ENCODE measurements around the gene RRP15. TPM values are rescaled to one million over a fixed set of nuclear protein-coding genes. Genes with fewer than 3 reads are reported as not detected.

The RRP15 gene, protein sequence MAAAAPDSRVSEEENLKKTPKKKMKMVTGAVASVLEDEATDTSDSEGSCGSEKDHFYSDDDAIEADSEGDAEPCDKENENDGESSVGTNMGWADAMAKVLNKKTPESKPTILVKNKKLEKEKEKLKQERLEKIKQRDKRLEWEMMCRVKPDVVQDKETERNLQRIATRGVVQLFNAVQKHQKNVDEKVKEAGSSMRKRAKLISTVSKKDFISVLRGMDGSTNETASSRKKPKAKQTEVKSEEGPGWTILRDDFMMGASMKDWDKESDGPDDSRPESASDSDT
- total RNA-seq: 10 to 100 TPM; 10.5 to 15.2 TPM
- polyA plus RNA-seq (2013, experiment 1 of 2): 7.0 TPM
- polyA plus RNA-seq (2013, experiment 2 of 2): 12.4 TPM
- total RNA-seq: 20.1 to 203 (median 39.7) reads per million in 172 experiments

DNA sequence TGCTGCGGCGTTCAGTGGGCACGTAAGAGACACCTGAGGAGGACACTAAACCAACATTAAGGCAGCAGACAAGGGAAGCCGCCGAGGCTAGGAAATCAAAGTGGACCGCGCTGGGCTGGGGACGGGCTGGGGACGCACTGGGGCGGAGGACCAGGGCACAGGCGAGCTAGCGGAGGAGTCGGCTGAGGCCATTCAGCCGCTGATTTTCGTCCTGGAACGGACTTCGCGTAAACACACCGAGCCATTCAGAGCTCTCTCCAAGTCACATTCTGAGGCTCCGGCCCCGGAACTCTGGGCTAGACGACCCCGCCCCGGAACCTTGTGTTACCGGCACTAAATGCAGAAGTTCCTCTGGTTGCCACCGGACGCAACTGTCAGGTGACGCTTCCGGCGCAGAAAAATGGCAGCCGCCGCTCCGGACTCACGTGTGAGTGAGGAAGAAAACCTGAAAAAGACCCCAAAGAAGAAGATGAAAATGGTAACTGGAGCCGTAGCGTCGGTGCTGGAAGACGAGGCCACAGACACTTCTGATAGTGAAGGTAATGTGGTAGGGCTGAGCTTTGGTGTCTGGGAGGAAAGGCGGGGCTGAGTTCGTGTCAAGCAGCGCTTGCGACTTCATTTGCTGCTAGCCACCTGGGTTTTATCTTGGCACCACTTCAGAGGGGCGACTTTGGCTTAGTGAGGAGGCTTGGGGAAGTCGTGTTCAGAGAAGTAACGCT, at the start of gene RRP15:
Gene RRP15, plus strand, starts transcription at position 377 of the 719 bp plus-strand sequence. Its CDS starts 24 bp downstream, at position 401.
- POLR2A ChIA-PET: interaction anchor here (0.7 to 1.8 kb wide), 7 partner anchors 9 to 1805 kb away, joined by 3 to 9 read pairs (median 4); partner anchors contain the start of genes BPNT1, GPATCH2, LYPLAL1 and SPATA17
- H3K9me3 Mint-ChIP-seq: no peaks in the 10 kb centered on the region
- Histone ChIP-seq H3K36me3 (ENCODE audit: insufficient read depth, low read length) (no peaks in the 10 kb centered on the region), H3K9me3 (ENCODE audit: control insufficient read depth in 1 of 2, insufficient read depth in 1 of 2, low read length in 2 of 2) (peaks cover 0 to 5% of the 10 kb centered on the region in 2 experiments), H3K4me3 (ENCODE audit: low read length) (peak within 1 kb of the TSS; percentile 84), H3K27me3 (ENCODE audit: control insufficient read depth in 1 of 2, insufficient read depth in 2 of 2, low read length in 2 of 2) (peaks cover 6 to 12% of the 10 kb centered on the region in 2 experiments), H3K4me1 (ENCODE audit: insufficient read depth, low read length) (peaks cover 12% of the 10 kb centered on the region), H3K27ac (ENCODE audit: low read depth in 1 of 2, low read length in 2 of 2) (peak within 1 kb of the TSS; percentile 55 to 65)
- H3K36me3 Mint-ChIP-seq (ENCODE audit: low read depth): peaks cover 18% of the 10 kb centered on the region
- peaks cover 7% of the 10 kb centered on the region for H3K27me3 Mint-ChIP-seq
- H3K27ac Mint-ChIP-seq: peak within 1 kb of the TSS; percentile 87
- peak within 1 kb of the TSS; percentile 100 for H3K4me3 Mint-ChIP-seq
- H3K4me1 Mint-ChIP-seq (ENCODE audit: low read depth): peaks cover 51% of the 10 kb centered on the region
- no peak for TF ChIP-seq CTCF (IDR thresholded peaks at IDR 0.05)
- ATAC-seq (ENCODE audit: poor library complexity): peak; percentile 93
- intact Hi-C loops (cut with DNase I, micrococcal nuclease): loop anchor here in 1 of 2 experiments (5.0 to 10.0 kb wide), 4 partner anchors 658 to 1990 kb away; partner anchors contain the start of genes LYPLAL1 and RAB3GAP2
- peak; percentile 78 to 90 (median 81) for DNase-seq
- CTCF ChIA-PET: interaction anchor here (1.2 kb wide), 1 partner anchor 45 kb away, joined by 3 read pairs; no protein-coding TSS in a partner anchor

GRCh38 chr1:218242171-218242570, 42.9 kb upstream of the RRP15 start:
- CTCF ChIA-PET: interaction anchor here (0.7 kb wide), 1 partner anchor 189 kb away, joined by 3 read pairs; no protein-coding TSS in a partner anchor

More at GRCh38 chr1:218242171-218242570, 42.9 kb upstream of the RRP15 start:
- H3K27ac Mint-ChIP-seq: no peak overlapping the region
- POLR2A ChIA-PET: no interaction called here
- no peaks in the 10 kb centered on the region for H3K36me3 ChIP-seq (ENCODE audit: insufficient read depth, low read length)
- H3K4me1 Mint-ChIP-seq (ENCODE audit: low read depth): no peaks in the 10 kb centered on the region
- ATAC-seq (ENCODE audit: poor library complexity) (no peak), DNase-seq (no peak)
- H3K27me3 ChIP-seq (ENCODE audit: control insufficient read depth in 1 of 2, insufficient read depth in 2 of 2, low read length in 2 of 2): no peaks in the 10 kb centered on the region
- H3K4me1 ChIP-seq (ENCODE audit: insufficient read depth, low read length): no peaks in the 10 kb centered on the region
- H3K4me3 ChIP-seq (ENCODE audit: low read length): no peak overlapping the region
- no peak overlapping the region for H3K4me3 Mint-ChIP-seq
- H3K9me3 Mint-ChIP-seq: no peaks in the 10 kb centered on the region
- no peaks in the 10 kb centered on the region for H3K36me3 Mint-ChIP-seq (ENCODE audit: low read depth)
- TF ChIP-seq CTCF (IDR thresholded peaks at IDR 0.05): no peak
- H3K27me3 Mint-ChIP-seq: peaks cover 27% of the 10 kb centered on the region
- intact Hi-C loops (cut with DNase I, micrococcal nuclease): no loop called here
- H3K27ac ChIP-seq (ENCODE audit: low read depth in 1 of 2, low read length in 2 of 2): no peak overlapping the region
- H3K9me3 ChIP-seq (ENCODE audit: control insufficient read depth in 1 of 2, insufficient read depth in 1 of 2, low read length in 2 of 2): no peaks in the 10 kb centered on the region
